ENCODE results near the gene PCDH9. TPM values are rescaled to one million over a fixed set of nuclear protein-coding genes. Genes with fewer than 3 reads are reported as not detected.

PCDH9 gene
- total RNA-seq, 1 experiment from 2014 or later, result 0.11 TPM

GRCh38 chr13:67210208-67210607, 19.9 kb downstream of the PCDH9 start:
- no TSS peak for BruUV-seq (replicated peaks)
- Mint-ChIP-seq H3K27me3 (ENCODE audit: insufficient read depth, unreplicated experiment) (no peaks in the 10 kb centered on the region), H3K4me3 (ENCODE audit: unreplicated experiment) (no peak overlapping the region), H3K9me3 (ENCODE audit: unreplicated experiment) (no peaks in the 10 kb centered on the region), H3K36me3 (ENCODE audit: insufficient read depth, unreplicated experiment) (no peaks in the 10 kb centered on the region), H3K4me1 (ENCODE audit: low read depth, unreplicated experiment) (no peaks in the 10 kb centered on the region), H3K27ac (ENCODE audit: unreplicated experiment) (no peak overlapping the region)
- TF ChIP-seq, protein P1, sequence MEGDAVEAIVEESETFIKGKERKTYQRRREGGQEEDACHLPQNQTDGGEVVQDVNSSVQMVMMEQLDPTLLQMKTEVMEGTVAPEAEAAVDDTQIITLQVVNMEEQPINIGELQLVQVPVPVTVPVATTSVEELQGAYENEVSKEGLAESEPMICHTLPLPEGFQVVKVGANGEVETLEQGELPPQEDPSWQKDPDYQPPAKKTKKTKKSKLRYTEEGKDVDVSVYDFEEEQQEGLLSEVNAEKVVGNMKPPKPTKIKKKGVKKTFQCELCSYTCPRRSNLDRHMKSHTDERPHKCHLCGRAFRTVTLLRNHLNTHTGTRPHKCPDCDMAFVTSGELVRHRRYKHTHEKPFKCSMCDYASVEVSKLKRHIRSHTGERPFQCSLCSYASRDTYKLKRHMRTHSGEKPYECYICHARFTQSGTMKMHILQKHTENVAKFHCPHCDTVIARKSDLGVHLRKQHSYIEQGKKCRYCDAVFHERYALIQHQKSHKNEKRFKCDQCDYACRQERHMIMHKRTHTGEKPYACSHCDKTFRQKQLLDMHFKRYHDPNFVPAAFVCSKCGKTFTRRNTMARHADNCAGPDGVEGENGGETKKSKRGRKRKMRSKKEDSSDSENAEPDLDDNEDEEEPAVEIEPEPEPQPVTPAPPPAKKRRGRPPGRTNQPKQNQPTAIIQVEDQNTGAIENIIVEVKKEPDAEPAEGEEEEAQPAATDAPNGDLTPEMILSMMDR (IDR thresholded peaks at IDR 0.05; ENCODE audit: insufficient read depth in 1 of 2, low read depth in 1 of 2, low read length in 1 of 2, severe bottlenecking in 1 of 2, unreplicated experiment in 1 of 2), result no peak
- H3K4me3 ChIP-seq (ENCODE audit: low read depth, low read length), result no peak overlapping the region
- ChIA-PET POLR2A (no interaction called here), CTCF (no interaction called here)
- intact Hi-C loops (cut with micrococcal nuclease; ENCODE audit: unreplicated experiment), result no loop called here
- H3K27me3 ChIP-seq (replicated peaks; ENCODE audit: control insufficient read depth, insufficient read depth, low read length), result no peaks in the 10 kb centered on the region
- H3K36me3 ChIP-seq (ENCODE audit: control insufficient read depth, insufficient read depth, low read length), result no peaks in the 10 kb centered on the region
- no peak for DNase-seq
- no peaks in the 10 kb centered on the region for H3K4me1 ChIP-seq
- H3K9me3 ChIP-seq, result no peaks in the 10 kb centered on the region

- no peak for DNase-seq
- no peak overlapping the region for H3K4me3 Mint-ChIP-seq (ENCODE audit: unreplicated experiment)
- H3K36me3 ChIP-seq (ENCODE audit: control insufficient read depth, insufficient read depth, low read length), result no peaks in the 10 kb centered on the region
- H3K9me3 Mint-ChIP-seq (ENCODE audit: unreplicated experiment), result no peaks in the 10 kb centered on the region
- CTCF ChIA-PET, result no interaction called here
- no peaks in the 10 kb centered on the region for H3K9me3 ChIP-seq
- POLR2A ChIA-PET, result no interaction called here
- BruUV-seq (replicated peaks), result no TSS peak
- no peaks in the 10 kb centered on the region for H3K4me1 ChIP-seq
- TF ChIP-seq, protein P1 (IDR thresholded peaks at IDR 0.05; ENCODE audit: insufficient read depth in 1 of 2, low read depth in 1 of 2, low read length in 1 of 2, severe bottlenecking in 1 of 2, unreplicated experiment in 1 of 2), result no peak
- H3K27ac Mint-ChIP-seq (ENCODE audit: unreplicated experiment), result no peak overlapping the region
- intact Hi-C loops (cut with micrococcal nuclease; ENCODE audit: unreplicated experiment), result no loop called here
- no peaks in the 10 kb centered on the region for H3K36me3 Mint-ChIP-seq (ENCODE audit: insufficient read depth, unreplicated experiment)
- no peaks in the 10 kb centered on the region for H3K4me1 Mint-ChIP-seq (ENCODE audit: low read depth, unreplicated experiment)
- no peak overlapping the region for H3K4me3 ChIP-seq (ENCODE audit: low read depth, low read length)
- H3K27me3 Mint-ChIP-seq (ENCODE audit: insufficient read depth, unreplicated experiment), result no peaks in the 10 kb centered on the region
- H3K27me3 ChIP-seq (replicated peaks; ENCODE audit: control insufficient read depth, insufficient read depth, low read length), result no peaks in the 10 kb centered on the region
Measured at GRCh38 chr13:67208552-67208951, 21.6 kb downstream of the PCDH9 start.

DNA sequence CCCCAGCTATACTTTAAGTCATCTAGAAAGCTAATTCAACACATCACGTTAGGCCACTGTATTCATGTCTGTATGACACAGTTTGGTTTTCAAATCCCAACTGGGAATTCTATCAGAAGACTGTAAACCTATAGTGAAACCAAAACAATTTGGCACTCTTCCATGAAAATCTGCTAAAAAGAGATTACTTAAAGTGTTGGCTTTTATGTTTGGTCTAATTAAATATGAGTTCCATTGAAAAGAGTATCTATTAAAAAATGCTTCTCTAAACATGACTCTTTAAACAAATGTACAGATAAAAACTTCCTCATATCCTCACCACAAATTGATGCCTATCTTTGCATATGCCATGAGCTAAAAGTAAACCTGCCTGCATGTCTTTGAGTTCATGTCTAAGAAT, 25.4 kb downstream of the PCDH9 start:
- H3K4me1 Mint-ChIP-seq (ENCODE audit: low read depth, unreplicated experiment), result no peaks in the 10 kb centered on the region
- H3K4me3 ChIP-seq (ENCODE audit: low read depth, low read length), result no peak overlapping the region
- ChIA-PET POLR2A (no interaction called here), CTCF (no interaction called here)
- no peak overlapping the region for H3K4me3 Mint-ChIP-seq (ENCODE audit: unreplicated experiment)
- TF ChIP-seq, protein P1 (IDR thresholded peaks at IDR 0.05; ENCODE audit: insufficient read depth in 1 of 2, low read depth in 1 of 2, low read length in 1 of 2, severe bottlenecking in 1 of 2, unreplicated experiment in 1 of 2), result no peak
- H3K27me3 Mint-ChIP-seq (ENCODE audit: insufficient read depth, unreplicated experiment), result no peaks in the 10 kb centered on the region
- no peak for DNase-seq
- H3K27ac Mint-ChIP-seq (ENCODE audit: unreplicated experiment), result no peak overlapping the region
- intact Hi-C loops (cut with micrococcal nuclease; ENCODE audit: unreplicated experiment), result no loop called here
- no TSS peak for BruUV-seq (replicated peaks)
- H3K36me3 Mint-ChIP-seq (ENCODE audit: insufficient read depth, unreplicated experiment), result no peaks in the 10 kb centered on the region
- H3K27me3 ChIP-seq (replicated peaks; ENCODE audit: control insufficient read depth, insufficient read depth, low read length), result no peaks in the 10 kb centered on the region
- H3K36me3 ChIP-seq (ENCODE audit: control insufficient read depth, insufficient read depth, low read length), result no peaks in the 10 kb centered on the region
- H3K4me1 ChIP-seq, result no peaks in the 10 kb centered on the region
- no peaks in the 10 kb centered on the region for H3K9me3 ChIP-seq
- H3K9me3 Mint-ChIP-seq (ENCODE audit: unreplicated experiment), result no peaks in the 10 kb centered on the region

Data from Caco-2 (cell line).